NB4 (cell line): ENCODE measurements around the gene BBS9.

Source experiments
- DNase-seq: peaks from one replicate; pipeline ENCODE4 v3.0.0; 2010; ENCODE audit warnings: low read depth
- H3K4me3 ChIP-seq: one replicate; pipeline ENCODE4 v1.5.1; 2011; ENCODE audit warnings: mild to moderate bottlenecking, low read depth, low read length, moderate library complexity
- MYC ChIP-seq: IDR thresholded peaks from 2 replicates; pipeline ENCODE4 v1.6.1; 2011; ENCODE audit warnings: low read depth, low read length
- POLR2A ChIP-seq: IDR thresholded peaks from 2 replicates; pipeline ENCODE4 v1.6.1; 2011; ENCODE audit warnings: mild to moderate bottlenecking; ENCODE audit not compliant: insufficient read length; ENCODE audit errors: extremely low read depth
- TF ChIP-seq, protein P1 (sequence below): IDR thresholded peaks from 2 replicates; pipeline ENCODE4 v1.6.1; 2011; ENCODE audit warnings: low read depth, low read length
- TF ChIP-seq, protein P2 (sequence below): IDR thresholded peaks from one replicate; pipeline ENCODE4 v1.5.1; 2012; ENCODE audit warnings: low read depth, low read length

The BBS9 gene

DNA sequence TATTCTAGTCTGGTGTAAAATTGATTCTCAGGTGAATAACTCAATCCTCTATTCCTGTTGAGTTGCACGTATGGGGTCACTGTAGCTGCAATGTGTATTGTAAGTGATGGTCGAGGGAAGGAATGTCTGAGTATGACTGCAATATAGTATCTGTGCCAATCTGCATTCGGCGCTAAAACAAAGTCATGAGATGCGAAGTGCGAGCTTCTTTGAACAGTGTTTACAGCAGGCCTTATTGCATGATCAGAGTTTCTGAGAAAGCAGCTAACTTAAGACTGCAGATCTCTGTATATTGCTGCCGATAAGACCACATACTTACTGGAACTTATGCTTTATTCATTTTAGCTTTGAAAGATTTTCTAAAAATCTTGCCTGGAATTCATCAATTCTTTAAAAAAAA, 434.3 kb downstream of the BBS9 start:
- no peak overlapping the region for H3K4me3 ChIP-seq
- DNase-seq: no peak
- TF ChIP-seq, protein P1, sequence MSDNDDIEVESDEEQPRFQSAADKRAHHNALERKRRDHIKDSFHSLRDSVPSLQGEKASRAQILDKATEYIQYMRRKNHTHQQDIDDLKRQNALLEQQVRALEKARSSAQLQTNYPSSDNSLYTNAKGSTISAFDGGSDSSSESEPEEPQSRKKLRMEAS: no peak
- TF ChIP-seq MYC (no peak), POLR2A (no peak)
- TF ChIP-seq, protein P2, sequence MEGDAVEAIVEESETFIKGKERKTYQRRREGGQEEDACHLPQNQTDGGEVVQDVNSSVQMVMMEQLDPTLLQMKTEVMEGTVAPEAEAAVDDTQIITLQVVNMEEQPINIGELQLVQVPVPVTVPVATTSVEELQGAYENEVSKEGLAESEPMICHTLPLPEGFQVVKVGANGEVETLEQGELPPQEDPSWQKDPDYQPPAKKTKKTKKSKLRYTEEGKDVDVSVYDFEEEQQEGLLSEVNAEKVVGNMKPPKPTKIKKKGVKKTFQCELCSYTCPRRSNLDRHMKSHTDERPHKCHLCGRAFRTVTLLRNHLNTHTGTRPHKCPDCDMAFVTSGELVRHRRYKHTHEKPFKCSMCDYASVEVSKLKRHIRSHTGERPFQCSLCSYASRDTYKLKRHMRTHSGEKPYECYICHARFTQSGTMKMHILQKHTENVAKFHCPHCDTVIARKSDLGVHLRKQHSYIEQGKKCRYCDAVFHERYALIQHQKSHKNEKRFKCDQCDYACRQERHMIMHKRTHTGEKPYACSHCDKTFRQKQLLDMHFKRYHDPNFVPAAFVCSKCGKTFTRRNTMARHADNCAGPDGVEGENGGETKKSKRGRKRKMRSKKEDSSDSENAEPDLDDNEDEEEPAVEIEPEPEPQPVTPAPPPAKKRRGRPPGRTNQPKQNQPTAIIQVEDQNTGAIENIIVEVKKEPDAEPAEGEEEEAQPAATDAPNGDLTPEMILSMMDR: no peak

DNA sequence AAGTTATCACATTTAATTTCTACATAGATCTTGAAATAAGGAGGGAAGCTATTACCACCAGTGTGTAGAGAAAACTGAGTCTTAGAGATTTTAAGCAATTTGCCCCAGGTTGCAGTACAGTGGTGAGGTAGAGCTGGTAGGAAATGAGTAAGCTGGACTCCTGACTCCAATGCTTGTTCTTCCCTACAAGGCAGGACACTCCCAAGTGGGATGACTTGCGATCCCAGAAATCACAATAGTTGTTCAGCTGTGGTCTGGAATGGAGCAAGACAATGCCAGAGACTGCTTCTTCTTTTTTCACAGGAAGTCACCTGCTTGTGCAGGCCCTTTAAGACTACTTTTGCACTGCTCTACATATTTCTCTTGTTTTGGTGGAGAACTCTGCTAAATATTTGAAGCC, 448.8 kb downstream of the BBS9 start:
- no peak overlapping the region for H3K4me3 ChIP-seq
- no peak for DNase-seq
- no peak for TF ChIP-seq POLR2A
- TF ChIP-seq, protein P1: no peak
- TF ChIP-seq, protein P2: no peak
- TF ChIP-seq MYC: no peak

DNA sequence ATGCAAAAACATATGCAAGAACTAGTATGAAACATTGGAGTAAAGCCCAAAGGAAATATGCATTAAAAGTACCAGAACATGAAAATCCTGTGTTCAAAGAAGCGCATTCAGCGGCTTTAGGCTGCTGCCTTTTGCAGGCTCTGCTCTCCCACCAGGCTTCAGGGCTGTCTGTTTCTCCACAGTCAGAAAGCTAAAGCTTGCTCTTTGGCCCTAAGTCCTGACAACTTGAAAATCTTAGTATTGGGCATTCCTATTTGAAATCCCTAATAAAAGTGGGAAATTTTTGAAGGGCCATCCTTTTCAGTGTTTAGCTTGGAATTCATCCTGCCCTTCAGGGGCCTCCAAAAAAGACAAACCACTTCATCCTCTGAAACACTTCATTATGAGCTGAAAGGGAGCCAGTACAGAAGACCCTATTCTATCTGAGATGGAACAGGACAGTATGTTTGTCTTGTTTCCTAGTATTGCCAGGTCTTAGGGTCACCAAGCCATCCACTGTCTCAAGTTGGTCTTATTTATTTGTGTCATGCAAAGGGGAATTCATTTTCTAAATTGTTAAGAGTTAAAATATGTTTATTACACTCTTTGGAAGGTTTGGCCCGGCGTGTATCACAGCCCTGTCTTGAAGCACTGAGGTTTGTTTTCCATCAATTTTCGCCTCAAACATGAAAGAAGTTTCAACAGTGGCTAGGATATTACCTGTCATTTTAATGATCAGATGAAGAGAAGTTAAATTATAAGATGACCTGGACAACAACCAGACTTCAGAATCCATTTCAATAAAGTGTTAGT, 449.7 kb downstream of the BBS9 start:
- TF ChIP-seq MYC: no peak
- no peak for TF ChIP-seq POLR2A
- TF ChIP-seq, protein P1: no peak
- TF ChIP-seq, protein P2: no peak
- H3K4me3 ChIP-seq: no peak overlapping the region
- DNase-seq: no peak

DNA sequence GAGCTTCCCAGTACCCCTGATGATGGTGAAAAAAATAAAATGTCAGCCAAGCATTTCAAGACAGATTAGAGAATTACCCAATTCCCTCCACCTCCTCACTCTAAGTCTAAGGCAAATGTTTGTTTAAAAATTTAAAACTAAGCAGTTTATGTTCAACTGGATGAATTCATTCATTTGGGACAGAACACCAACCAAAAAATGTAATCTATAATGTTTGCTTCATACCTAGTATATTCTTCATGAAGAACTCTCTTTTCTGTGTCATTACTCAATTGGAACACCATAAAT, 450.3 kb downstream of the BBS9 start:
- no peak overlapping the region for H3K4me3 ChIP-seq
- TF ChIP-seq, protein P2: no peak
- TF ChIP-seq MYC (no peak), POLR2A (no peak)
- TF ChIP-seq, protein P1: no peak
- no peak for DNase-seq

DNA sequence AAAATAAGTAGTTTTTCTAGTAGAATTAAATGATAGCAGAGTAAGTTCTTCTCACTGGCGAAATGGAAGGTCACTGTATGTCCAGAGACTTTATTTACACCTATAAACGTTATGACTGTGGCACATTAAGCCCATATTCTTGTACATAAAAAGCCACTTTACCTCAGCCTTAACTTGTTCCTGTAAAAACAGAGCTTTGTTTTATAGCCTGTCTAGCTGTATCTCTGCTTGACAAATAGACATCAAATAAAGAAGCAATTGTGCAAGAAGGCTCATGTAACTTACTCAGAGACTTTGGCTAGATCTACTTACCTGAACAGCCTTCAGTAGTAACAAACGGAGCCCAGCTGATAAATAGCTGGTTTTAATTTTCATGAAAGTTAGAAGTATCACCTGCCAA, 451.9 kb downstream of the BBS9 start:
- no peak for DNase-seq
- TF ChIP-seq, protein P1: no peak
- TF ChIP-seq, protein P2: no peak
- TF ChIP-seq POLR2A: no peak
- H3K4me3 ChIP-seq: no peak overlapping the region
